Measurements from ENCODE around the gene SYTL5. TPM values are rescaled to one million over a fixed set of nuclear protein-coding genes. Genes with fewer than 3 reads are reported as not detected.

SYTL5 gene
- total RNA-seq, 1 donor from 2014 or later: not detected

DNA sequence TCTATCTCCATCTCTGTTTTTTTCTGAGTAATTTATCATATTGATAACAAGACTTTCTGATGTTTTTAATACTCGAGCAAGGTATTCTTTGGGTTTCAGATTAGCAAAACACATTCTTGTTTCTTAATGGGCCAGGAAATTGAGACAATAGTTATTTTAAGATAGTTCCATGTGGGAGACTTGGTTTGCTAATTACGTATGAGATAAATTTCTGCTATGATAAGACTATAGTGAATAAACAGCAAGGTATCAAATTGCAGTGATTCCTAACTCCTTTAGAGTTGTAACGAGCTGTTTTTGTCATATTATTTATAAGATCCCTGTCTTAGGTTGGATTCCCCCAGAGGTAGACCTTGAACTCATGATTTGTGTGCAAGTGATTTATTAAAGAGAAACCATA, 38.3 kb downstream of the SYTL5 start:
- DNase-seq: no peak
- no peaks in the 10 kb centered on the region for H3K4me1 Mint-ChIP-seq (ENCODE audit: low read depth, unreplicated experiment)
- H3K27ac Mint-ChIP-seq (ENCODE audit: unreplicated experiment): no peak overlapping the region
- no peak overlapping the region for H3K4me3 Mint-ChIP-seq (ENCODE audit: unreplicated experiment)
- peaks cover 2% of the 10 kb centered on the region for H3K9me3 Mint-ChIP-seq (ENCODE audit: unreplicated experiment)
- no peaks in the 10 kb centered on the region for H3K36me3 Mint-ChIP-seq (ENCODE audit: unreplicated experiment)
- no peaks in the 10 kb centered on the region for H3K27me3 Mint-ChIP-seq (ENCODE audit: unreplicated experiment)
- TF ChIP-seq, protein P1, sequence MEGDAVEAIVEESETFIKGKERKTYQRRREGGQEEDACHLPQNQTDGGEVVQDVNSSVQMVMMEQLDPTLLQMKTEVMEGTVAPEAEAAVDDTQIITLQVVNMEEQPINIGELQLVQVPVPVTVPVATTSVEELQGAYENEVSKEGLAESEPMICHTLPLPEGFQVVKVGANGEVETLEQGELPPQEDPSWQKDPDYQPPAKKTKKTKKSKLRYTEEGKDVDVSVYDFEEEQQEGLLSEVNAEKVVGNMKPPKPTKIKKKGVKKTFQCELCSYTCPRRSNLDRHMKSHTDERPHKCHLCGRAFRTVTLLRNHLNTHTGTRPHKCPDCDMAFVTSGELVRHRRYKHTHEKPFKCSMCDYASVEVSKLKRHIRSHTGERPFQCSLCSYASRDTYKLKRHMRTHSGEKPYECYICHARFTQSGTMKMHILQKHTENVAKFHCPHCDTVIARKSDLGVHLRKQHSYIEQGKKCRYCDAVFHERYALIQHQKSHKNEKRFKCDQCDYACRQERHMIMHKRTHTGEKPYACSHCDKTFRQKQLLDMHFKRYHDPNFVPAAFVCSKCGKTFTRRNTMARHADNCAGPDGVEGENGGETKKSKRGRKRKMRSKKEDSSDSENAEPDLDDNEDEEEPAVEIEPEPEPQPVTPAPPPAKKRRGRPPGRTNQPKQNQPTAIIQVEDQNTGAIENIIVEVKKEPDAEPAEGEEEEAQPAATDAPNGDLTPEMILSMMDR (IDR thresholded peaks at IDR 0.05; ENCODE audit: partially characterized antibody, unreplicated experiment): no peak

- Mint-ChIP-seq H3K36me3 (ENCODE audit: unreplicated experiment) (no peaks in the 10 kb centered on the region), H3K4me1 (ENCODE audit: low read depth, unreplicated experiment) (no peaks in the 10 kb centered on the region), H3K9me3 (ENCODE audit: unreplicated experiment) (peaks cover 2% of the 10 kb centered on the region), H3K27me3 (ENCODE audit: unreplicated experiment) (no peaks in the 10 kb centered on the region), H3K27ac (ENCODE audit: unreplicated experiment) (no peak overlapping the region), H3K4me3 (ENCODE audit: unreplicated experiment) (no peak overlapping the region)
- DNase-seq: no peak
- TF ChIP-seq, protein P1 (IDR thresholded peaks at IDR 0.05; ENCODE audit: partially characterized antibody, unreplicated experiment): no peak
These were observed 39.3 kb downstream of the SYTL5 start for GRCh38 chrX:38045538-38046096.

- Mint-ChIP-seq H3K27ac (ENCODE audit: unreplicated experiment) (no peak overlapping the region), H3K36me3 (ENCODE audit: unreplicated experiment) (no peaks in the 10 kb centered on the region), H3K4me1 (ENCODE audit: low read depth, unreplicated experiment) (no peaks in the 10 kb centered on the region), H3K4me3 (ENCODE audit: unreplicated experiment) (no peak overlapping the region), H3K27me3 (ENCODE audit: unreplicated experiment) (no peaks in the 10 kb centered on the region), H3K9me3 (ENCODE audit: unreplicated experiment) (peaks cover 2% of the 10 kb centered on the region)
- TF ChIP-seq, protein P1 (IDR thresholded peaks at IDR 0.05; ENCODE audit: partially characterized antibody, unreplicated experiment): no peak
- DNase-seq: no peak
These were observed 42.5 kb downstream of the SYTL5 start for GRCh38 chrX:38048886-38049285.

GRCh38 chrX:38050806-38051205, 44.5 kb downstream of the SYTL5 start:
- Mint-ChIP-seq H3K4me3 (ENCODE audit: unreplicated experiment) (no peak overlapping the region), H3K27me3 (ENCODE audit: unreplicated experiment) (no peaks in the 10 kb centered on the region), H3K9me3 (ENCODE audit: unreplicated experiment) (peaks cover 2% of the 10 kb centered on the region), H3K4me1 (ENCODE audit: low read depth, unreplicated experiment) (no peaks in the 10 kb centered on the region), H3K27ac (ENCODE audit: unreplicated experiment) (no peak overlapping the region), H3K36me3 (ENCODE audit: unreplicated experiment) (no peaks in the 10 kb centered on the region)
- DNase-seq: no peak
- TF ChIP-seq, protein P1 (IDR thresholded peaks at IDR 0.05; ENCODE audit: partially characterized antibody, unreplicated experiment): no peak

DNA sequence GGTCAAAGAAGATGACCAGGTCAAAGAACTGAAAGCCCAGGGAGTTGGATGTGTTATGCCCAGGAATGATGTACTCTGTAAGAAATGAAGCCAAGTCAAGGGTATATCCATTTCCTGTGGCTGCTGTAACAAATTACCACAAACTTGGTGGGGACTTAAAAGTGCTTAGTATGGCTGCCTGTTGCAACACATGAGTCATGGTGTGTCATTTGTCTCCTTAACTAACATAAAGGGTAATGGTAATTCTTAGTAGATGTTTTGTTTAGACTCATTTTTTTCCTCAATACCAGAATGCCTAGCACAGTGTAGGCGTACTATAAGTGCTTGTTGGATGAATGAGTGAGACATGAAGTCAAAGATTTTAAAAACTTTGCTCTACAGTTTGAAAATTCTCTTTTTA, 45.7 kb downstream of the SYTL5 start:
- peaks cover 2% of the 10 kb centered on the region for H3K9me3 Mint-ChIP-seq (ENCODE audit: unreplicated experiment)
- TF ChIP-seq, protein P1 (IDR thresholded peaks at IDR 0.05; ENCODE audit: partially characterized antibody, unreplicated experiment): no peak
- no peaks in the 10 kb centered on the region for H3K27me3 Mint-ChIP-seq (ENCODE audit: unreplicated experiment)
- H3K36me3 Mint-ChIP-seq (ENCODE audit: unreplicated experiment): no peaks in the 10 kb centered on the region
- DNase-seq: no peak
- no peak overlapping the region for H3K4me3 Mint-ChIP-seq (ENCODE audit: unreplicated experiment)
- H3K27ac Mint-ChIP-seq (ENCODE audit: unreplicated experiment): no peak overlapping the region
- no peaks in the 10 kb centered on the region for H3K4me1 Mint-ChIP-seq (ENCODE audit: low read depth, unreplicated experiment)

Measured in glutamatergic neuron (in vitro differentiated cells).